GM12872 (cell line): ENCODE results near the gene RALGPS1.

Experiments
- TF ChIP-seq, protein P1 (sequence below): IDR thresholded peaks from 3 replicates; pipeline ENCODE4 v1.5.1; 2011; ENCODE audit warnings: low read depth, mild to moderate bottlenecking, low read length, moderate library complexity; ENCODE audit not compliant: insufficient read depth

Gene RALGPS1

DNA sequence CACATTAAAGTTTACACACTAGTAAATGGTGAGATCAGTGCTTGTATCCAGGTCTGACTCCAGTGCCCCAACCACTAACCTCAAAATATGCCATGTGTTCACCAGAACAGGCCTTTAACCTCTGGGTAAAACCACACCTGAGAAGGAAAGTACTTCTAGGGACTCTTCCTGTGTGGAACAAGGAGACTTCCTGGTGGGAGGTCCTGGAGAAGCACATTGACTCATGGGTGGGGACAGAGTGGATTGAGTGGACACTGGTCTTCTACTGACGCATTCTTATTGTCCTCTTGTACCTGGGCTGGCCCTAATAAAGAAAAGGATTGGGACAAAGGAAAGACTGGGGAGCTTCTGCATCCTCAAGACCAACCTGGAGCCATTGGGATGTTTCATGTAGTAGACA is 164.4 kb downstream of the RALGPS1 start:
- TF ChIP-seq, protein P1, sequence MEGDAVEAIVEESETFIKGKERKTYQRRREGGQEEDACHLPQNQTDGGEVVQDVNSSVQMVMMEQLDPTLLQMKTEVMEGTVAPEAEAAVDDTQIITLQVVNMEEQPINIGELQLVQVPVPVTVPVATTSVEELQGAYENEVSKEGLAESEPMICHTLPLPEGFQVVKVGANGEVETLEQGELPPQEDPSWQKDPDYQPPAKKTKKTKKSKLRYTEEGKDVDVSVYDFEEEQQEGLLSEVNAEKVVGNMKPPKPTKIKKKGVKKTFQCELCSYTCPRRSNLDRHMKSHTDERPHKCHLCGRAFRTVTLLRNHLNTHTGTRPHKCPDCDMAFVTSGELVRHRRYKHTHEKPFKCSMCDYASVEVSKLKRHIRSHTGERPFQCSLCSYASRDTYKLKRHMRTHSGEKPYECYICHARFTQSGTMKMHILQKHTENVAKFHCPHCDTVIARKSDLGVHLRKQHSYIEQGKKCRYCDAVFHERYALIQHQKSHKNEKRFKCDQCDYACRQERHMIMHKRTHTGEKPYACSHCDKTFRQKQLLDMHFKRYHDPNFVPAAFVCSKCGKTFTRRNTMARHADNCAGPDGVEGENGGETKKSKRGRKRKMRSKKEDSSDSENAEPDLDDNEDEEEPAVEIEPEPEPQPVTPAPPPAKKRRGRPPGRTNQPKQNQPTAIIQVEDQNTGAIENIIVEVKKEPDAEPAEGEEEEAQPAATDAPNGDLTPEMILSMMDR, result no peak

DNA sequence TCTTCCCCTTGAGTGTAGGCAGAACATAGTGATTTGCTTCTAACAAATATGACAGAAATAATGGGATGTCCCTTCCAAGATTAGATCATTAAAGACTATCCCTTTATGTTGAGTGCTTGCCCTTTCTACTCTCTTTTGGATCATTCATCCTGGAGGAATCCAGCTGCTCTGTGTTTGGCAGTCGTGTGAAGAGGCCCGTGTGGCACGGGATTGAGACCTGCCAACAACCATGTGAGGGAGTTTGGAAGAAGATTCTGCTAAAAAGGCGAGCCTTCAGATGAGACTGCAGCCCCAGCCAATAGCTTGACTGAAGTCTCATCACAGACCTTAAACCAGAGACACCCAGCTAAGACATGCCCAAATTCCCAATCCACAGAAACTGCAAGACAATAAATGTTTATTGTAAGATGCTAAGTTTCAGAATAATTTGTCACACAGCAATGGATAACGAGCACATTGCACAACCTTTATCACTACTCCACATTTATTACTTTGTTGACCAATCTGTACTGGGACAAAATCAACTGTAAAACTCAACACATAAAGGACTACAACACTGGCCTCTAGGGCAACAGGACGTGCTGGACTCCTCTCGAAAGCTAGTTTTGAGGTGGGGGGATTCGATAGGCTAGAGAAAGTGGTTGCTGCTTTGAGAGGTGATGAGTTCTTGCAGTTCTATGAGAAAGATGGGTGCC is 165.0 kb downstream of the RALGPS1 start:
- TF ChIP-seq, protein P1, result no peak

DNA sequence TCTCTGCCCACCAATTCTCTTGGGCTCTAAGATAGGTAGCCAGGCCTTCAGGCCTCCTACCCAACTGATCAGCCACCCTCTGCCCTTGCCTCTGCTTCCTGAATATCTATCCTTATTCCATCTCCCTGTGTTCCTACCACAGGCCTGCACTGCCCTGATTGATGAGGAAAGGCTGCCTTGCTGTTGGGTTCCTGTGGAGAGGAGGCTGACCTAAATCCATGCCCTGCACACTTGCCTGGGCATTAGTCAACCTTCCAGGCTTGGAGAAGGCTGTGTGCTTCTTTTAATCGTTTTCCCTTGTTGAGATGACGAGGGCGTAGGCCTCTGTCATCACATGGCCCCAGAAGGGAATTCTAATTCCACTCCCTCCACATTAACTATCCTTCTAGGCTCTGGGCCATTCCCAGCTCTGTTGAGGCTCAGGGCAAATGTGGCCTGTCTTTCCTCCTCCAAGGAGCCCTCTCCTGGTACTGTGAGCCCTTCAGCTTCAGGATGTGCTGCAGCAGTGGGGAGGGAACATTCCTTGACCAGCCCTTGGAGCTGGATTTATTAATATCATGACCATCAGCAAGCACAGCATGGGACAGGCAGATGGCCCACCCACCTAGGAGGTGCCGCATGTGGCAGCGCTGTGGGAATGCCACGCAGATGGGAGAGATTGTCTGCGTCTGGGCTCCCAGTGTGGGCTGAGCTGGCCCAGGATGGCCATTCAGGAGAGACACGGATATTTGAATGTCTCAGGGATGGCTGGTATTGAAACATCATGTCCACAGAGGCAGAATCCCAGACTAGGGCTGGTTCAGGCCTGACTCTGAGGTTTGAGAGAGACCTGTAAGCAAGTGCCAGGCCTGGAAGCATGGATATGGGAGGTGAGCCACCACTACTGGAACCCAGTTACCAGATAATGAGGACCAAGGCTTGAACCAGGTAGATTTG is 166.9 kb downstream of the RALGPS1 start:
- TF ChIP-seq, protein P1, result no peak

DNA sequence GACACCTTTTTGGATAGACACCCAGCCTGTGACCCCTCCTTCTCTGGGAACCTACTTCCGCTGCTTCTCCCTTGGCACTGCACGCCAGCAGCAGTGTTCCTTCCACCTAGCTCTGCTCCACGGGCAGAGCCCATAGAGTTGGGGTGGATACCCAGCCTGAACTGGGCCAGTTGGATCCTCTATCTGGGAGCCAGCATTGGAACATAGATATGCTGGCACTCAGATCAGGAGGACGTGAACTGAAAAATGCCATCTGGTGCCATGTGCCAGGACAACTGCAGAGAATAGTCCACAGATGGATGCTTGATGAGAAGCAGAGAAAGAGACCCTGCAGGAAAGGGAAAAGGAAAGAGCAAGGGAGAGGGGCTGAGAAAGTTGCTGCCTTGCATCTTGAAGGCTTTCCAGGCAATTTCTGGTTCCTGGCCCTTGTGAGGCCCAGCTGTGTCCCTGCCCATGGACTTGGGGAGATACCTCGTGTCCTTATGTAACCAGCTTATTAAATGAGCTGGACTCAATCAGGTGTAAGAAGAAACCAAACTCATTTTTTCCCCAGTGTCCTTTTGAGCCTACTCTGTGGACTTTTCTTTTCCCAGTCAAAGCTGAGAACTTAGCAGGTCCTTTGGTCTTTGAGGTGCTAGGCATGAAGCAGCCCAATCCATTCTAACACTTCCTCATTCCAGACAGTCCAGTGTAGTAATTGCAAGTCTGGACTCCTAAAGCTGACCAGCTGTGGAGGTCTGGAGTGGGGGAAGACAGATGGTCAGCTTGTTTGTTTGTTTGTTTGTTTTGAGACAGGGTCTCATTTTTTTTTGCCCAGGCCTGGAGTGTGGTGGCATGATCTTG is 168.8 kb downstream of the RALGPS1 start:
- TF ChIP-seq, protein P1, result no peak

DNA sequence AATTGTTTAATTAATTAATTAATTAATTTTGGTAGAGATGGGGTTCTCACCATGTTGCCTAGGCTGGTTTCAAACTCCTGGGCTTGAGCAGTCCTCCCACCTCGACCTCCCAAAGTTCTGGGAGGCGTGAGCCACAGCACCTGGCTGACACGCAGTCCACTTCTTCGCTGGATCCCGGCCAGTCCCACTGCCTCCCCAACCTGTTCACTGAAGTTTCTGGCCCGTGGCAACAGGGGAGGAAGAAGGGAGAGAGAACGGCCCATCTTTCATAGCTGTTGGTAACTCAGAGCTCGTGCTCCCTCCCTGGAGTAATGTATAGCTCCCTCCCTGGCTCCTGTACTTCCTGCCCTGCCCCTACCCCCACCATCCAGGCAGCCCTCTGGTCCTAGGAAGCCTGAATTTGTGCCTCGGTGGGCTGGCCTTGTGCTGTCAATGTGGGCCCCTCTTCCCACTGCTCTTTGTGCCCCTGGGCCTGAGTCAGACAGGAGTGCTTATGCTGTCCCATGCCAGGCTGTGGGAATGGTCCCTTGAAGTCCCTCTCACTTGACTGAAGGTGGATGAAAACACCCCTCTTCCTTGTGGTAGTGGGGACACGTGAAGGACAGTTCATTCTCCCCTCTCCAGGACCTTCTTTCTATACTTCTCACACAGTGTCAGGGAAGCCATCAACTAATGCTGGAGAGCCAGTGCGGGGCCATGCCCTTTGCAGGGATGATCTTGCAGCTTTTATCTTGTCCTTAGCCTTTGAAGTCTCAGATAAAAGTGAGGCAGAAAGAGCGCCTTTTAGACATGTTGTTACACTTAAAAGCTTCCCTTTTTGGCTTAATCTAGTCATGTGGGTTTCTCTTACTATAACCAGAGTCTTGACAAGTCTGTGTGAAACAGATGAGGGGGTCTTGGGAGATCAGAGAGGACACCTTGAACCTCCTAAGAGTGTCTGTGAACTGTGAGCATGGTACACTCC is 169.8 kb downstream of the RALGPS1 start:
- TF ChIP-seq, protein P1, result no peak

DNA sequence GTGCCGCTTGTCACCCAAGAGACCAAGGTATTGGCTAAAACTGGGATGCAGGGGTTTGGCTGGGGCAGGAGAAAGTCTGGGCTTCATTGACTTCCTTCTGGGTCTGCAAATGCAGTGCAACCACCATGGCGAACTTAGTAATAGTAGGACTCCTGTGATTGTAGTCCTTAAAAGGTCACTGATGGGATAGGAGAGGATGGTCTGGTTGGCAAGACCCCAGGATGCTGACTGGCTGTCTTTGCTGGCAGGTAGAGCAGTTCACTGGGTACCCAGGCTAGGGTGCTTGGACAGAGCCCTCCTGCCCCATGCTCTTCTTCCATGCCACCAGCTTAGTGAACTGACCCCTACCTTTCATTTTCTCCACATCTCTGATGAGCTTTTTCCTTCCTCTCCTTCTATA is 170.6 kb downstream of the RALGPS1 start:
- TF ChIP-seq, protein P1, result no peak
